Epithelial cell of esophagus (primary cell): ENCODE results near the gene TMEM30A.

ENCODE experiments used
- DNase-seq: peaks from one replicate; pipeline ENCODE4 v3.0.0; 2010; ENCODE audit warnings: low read depth
- H3K4me3 ChIP-seq: 2 replicates; pipeline ENCODE4 v1.5.1; 2011; ENCODE audit warnings: mild to moderate bottlenecking, low read length, control low read depth
- CTCF ChIP-seq: IDR thresholded peaks from 2 replicates; pipeline ENCODE4 v1.5.1; 2011; ENCODE audit warnings: low read depth, mild to moderate bottlenecking, low read length, control low read depth, inconsistent platforms; ENCODE audit not compliant: insufficient read depth; ENCODE audit errors: missing control alignments

Gene TMEM30A

DNA sequence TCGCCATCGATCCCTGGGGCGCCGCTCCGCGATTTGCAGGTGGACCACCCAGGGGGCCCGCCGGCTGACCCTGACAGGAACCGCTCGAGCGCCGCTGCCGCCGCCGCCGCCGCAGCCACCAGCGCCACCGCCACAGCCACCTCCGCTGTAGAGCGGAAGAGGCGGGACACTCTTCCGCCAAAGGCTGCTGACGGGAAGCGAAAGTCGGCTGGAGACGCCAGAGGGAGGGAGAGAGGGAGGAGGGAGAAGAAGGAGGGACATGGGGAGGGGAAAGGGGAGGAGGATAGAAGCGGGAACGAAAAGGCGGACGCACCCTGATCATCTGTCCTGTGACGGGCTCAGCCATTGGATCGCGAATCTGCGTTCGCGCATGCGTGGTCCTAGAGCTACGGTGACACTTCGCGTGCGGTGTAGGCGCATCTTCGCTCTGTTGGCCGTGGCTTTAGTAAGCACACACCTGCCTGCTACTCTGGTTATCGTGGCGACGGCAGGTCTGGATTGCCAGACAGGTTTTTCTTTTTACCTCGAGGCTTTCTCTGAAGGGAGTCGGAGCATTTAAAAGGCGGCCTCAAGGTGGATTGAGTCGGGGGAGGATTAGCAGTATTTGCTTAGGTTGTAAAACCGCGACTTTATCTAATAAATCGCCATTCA is at the start of gene TMEM30A:
Gene TMEM30A (minus strand): TSS at position 161 of the 651 bp plus-strand sequence. CDS start 154 bp downstream, at position 7.
- peak within 1 kb of the TSS; percentile 93 for H3K4me3 ChIP-seq
- TF ChIP-seq CTCF, result no peak
- DNase-seq, result peak; percentile 100

DNA sequence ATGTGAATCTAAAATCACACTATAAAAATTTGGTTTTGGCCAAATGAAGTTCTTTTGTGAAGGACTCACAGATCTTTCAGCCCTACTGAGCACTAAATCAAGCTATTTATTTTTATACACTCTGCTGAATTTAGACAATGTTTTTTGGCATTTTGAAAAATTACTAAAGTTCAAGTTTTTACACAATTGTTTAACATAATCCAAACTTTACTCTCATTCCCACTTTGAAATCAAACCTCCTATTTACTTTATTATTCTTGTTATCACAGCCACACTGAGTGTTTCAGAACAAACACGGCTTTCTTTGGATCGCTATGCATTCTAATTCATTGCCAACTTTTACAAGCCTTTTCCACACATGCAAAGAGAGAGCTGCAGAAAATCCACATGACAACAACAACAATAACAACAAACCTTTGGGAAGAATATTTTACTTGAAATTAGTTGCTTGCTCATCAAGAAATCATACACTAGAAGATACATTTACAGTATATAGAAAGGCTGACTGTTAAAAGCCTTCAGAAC is 49.1 kb upstream of the TMEM30A start:
- TF ChIP-seq CTCF, result no peak
- no peak overlapping the region for H3K4me3 ChIP-seq
- no peak for DNase-seq

- no peak for TF ChIP-seq CTCF
- peak; percentile 73 for DNase-seq
- H3K4me3 ChIP-seq, result no peak overlapping the region
Observed at GRCh38 chr6:75331151-75331550, 46.6 kb upstream of the TMEM30A start.

DNA sequence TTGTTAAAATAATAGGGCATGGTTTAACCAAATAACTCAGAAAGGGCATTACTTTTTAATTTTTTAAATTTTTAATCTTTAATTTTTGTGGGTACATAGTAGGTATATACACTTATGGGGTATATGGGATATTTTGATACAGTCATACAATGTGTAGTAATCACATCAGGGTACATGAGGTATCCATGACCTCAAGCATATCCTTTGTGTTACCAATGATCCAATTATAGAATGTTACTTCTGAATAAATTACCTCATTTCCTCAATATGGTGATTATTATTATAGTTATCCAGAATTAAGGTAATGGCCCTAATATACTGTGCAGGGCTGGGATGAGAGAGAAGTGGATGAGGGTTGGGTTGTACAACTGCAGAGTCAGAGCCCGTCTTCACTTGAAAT is 45.1 kb upstream of the TMEM30A start:
- no peak for DNase-seq
- H3K4me3 ChIP-seq, result no peak overlapping the region
- TF ChIP-seq CTCF, result no peak

- DNase-seq, result no peak
- TF ChIP-seq CTCF, result no peak
- H3K4me3 ChIP-seq, result no peak overlapping the region
Observed at GRCh38 chr6:75327807-75328206, 43.2 kb upstream of the TMEM30A start.

GRCh38 chr6:75326557-75327258 is 42.1 kb upstream of the TMEM30A start:
- peak; percentile 77 for DNase-seq
- H3K4me3 ChIP-seq, result no peak overlapping the region
- no peak for TF ChIP-seq CTCF

GRCh38 chr6:75318900-75319299 is 34.3 kb upstream of the TMEM30A start:
- no peak for DNase-seq
- no peak overlapping the region for H3K4me3 ChIP-seq
- no peak for TF ChIP-seq CTCF
